HG02884 (cell line): ENCODE measurements around the gene LYZL2.
A peak's percentile ranks its signal among the peaks of the same experiment; 100 is the strongest.
"Not testable (repeated sequence)": the region's sequence is repeated elsewhere in the genome, so short reads cannot be mapped to it uniquely, and the experiment has no call there.

ENCODE experiments used
- ATAC-seq: cut with Tn5 transposase; IDR thresholded peaks from one replicate; pipeline ENCODE4 v1.9.1; 2021; ENCODE audit warnings: mild to moderate bottlenecking, moderate library complexity; ENCODE audit not compliant: unreplicated experiment

The LYZL2 gene

DNA sequence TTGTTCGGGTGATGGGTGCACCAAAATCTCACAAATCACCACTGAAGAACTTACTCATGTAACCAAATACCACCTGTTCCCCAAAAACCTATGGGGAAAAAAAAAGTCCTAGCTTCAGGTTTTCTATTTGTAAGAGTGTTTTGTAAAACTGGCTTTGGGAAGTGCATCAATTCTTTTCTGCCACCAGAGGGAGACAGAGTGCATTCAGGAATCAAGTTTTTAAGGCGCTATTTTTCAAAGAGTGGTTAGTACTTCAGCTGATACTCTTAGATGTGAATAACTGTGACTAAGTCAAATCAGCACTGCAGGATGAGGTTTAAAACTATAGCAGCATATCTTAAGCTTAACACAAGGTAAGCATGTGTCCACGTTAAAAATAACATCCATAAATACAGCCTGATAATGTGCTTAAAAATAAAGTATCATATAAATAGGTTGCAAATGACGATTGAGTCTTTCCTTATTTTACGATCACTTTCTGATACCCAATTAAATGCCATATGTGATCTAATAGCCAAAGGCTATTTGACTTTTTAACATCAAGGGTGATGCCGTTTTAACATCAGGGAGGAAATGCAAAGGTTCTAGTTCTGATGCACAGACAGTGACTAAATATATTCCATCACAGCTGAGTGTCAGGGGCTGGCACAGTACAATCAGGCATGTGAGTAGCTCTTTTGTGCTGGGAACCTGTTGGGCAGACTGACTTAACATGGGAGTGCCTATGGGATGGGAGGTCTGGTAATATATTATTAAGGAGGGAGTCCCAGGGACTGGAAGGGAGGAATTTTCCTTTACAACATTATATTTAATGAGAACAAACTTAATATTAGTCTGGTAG, 10.6 kb upstream of the LYZL2 start:
- no peak for ATAC-seq

DNA sequence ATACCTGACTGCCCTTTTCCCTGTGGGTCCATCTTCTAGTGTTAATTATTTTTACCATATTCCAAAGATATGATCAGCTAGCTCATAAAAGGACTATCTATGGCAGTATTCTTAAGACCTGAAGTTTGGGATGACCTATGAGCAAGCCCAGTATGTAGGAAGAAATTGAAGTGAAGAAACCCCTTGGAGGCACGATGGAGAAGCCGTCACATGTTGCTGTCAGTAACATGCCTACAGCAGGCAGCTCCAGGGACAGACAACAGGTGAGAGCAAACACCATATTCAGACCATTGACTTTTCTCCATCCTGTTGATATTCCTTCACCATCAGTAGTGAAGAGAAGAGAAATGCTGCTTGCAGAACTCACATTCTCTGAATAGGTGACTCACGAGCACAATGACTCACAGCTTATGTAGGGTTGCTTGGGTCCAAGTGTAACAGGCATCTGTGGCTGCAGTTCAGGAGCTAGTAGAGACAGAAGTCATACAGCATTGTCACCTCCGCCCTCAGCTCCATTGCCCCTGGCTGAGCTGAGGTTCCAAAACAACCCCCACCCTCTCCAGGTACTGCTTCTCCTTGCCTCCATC, 8.4 kb upstream of the LYZL2 start:
- no peak for ATAC-seq

DNA sequence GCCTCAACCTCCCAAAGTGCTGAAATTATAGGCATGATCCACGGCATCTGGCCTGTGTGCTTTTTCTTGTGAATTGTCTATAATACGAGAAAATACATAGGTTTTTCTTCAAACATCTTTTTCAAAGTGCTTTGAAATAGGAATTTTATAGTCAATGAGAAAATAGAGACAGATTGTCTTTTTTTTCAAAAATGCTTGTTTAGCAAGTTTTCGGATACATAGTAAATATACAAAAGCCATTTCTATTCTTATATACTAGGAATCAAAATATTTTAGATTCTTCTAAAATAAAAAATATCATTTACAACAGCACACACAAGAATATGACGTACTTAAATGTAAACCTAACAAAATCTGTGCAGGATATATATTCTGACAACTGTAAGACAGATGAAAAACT, 1.6 kb upstream of the LYZL2 start:
- no peak for ATAC-seq

DNA sequence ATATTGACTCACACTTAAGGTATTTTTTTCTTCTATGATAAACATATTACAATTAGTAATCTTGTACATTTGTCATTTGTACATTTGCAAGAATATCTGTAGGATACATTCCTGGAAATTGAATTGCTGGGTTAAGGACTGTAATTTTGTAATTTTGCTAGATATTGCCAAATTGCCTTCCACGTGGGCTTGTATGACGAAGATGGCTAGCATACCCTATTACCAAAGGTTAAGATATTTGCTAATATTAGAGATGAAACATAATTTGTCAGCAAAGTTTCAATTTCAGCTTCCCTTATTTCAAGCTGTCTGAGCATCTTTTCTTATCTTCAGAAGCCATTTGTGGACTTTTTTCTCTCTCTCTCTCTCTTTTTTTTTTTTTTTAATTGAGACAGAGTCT, 1.0 kb upstream of the LYZL2 start:
- ATAC-seq = no peak

DNA sequence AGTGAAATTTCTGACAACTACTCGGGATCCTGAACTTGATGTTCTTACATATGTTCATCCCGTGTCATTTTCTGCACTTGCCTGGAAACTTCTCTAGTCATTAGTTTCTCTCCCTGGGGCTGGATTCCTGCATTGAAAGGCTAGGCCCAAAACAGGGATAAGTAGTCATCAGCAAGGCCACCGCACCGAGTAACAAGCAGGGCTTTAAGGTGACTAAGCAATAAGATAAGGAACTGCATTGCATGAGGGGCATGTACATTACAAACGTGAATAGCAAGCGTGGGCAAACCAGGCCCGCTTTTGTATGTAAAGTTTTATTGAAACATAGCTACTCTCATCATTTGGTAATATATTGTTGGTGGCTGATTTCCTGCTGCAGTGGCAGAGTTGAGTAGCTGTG, 977 bp downstream of the LYZL2 start:
- not testable (repeated sequence) for ATAC-seq

DNA sequence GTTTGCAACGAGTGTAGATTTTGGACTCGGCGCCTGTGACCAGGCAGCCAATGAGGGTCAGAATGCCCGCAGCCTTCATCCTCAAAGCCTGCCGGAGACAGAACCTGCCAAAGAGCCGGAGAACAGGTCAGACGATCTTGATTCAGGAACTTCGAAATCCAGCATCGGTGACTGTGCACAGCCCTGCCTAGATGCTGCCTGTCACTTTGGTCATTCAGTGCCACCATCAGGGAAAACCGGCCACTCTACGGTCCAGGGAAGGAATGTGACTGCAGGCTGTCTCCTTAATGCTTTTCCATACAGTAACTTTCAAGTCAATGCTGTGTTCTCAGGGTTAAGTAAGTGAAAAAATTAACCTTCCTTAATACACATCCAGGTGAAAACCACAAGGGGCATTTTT, 2.7 kb downstream of the LYZL2 start:
- not testable (repeated sequence) for ATAC-seq

DNA sequence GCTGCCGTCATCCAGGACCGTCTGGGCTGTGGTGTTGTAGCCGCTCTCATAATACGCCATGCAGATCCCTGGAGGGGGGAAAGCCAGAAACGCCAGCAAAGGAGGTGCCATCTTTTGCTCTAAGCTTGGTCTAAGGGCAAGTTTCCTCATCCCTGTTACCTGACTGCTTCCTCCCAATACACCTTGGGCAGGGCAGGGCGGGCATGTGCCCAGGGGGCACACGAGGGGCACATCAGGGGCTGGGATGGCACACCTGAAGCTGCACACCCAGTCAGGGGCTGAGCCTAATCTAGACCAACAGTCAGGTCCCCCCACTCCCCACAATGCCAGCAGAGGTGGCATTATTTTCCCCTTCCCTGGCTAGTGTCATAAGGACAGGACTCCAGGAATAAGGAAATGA, 3.4 kb downstream of the LYZL2 start:
- ATAC-seq = not testable (repeated sequence)

DNA sequence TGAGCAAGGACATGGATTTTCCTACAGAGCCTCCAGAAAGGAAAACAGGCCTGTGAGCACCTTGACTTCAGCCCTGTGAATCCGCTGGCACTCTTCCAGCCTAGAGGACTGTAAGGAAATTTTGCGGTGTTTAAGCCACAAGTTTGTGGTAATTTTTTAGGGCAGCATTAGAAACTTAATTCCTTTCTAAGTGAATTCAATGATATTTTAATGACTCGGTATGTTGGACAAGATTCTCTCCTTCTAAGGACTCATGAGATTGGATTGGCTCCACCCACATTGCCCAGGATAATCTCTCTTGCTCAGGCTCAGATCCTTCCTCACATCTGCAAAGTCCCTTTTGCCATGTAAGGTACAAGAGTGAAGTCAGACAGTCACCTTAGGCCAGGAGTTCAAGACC, 4.5 kb downstream of the LYZL2 start:
- no peak for ATAC-seq

DNA sequence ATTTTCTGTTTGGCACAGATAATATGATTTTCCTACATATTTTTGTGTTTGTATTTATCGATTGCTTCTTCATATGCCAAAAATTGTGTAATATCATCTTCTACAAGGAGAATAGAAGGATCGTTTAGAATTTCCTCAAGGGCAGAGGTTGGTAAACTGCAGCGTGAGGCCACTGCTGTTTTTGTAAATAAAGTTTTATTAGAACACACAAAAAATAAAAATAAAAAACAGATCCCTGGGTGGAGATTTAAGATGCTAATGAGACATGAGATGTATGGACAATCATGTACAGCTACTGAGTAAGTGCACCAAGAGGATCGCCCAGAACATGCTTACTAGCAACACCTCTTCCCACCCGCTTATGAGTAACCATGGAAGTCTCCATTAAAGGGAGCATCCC, 9.6 kb downstream of the LYZL2 start:
- ATAC-seq = no peak

DNA sequence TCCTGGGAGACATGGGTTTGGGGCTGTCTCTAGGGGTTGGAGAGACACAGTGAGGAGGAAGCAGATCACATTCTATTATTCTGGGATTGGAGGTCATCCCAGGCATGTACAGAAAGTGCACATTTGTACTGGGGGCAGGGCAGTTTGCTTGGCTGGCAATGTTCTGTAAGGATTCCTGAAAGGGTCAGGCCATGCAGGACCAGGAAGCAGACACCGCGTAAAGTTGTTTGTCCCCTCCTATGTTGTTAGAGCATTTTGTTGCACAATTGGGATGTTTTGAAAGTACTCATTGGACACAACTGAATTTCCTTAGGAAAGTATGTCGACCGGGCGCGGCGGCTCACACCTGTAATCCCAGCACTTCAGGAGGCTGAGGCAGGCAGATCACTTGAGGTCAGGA, 12.5 kb downstream of the LYZL2 start:
- no peak for ATAC-seq

DNA sequence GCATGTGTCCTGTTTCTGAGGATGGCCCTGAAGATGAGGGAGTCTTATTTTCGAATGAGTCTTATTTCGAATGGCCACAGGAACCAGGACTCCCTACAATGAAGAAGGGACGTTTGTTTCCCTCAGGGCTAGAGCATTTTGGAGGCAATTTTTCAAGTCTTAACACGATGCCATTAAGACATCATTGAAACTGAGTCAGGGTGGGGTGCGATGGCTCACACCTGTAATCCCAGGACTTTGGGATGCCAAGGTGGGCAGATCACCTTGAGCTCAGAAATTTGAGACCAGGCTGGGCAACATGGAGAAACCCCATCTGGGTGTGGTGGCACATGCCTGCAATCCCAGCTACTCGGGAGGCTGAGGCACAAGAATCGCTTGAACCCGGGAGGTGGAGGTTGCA, 18.5 kb downstream of the LYZL2 start:
- not testable (repeated sequence) for ATAC-seq

DNA sequence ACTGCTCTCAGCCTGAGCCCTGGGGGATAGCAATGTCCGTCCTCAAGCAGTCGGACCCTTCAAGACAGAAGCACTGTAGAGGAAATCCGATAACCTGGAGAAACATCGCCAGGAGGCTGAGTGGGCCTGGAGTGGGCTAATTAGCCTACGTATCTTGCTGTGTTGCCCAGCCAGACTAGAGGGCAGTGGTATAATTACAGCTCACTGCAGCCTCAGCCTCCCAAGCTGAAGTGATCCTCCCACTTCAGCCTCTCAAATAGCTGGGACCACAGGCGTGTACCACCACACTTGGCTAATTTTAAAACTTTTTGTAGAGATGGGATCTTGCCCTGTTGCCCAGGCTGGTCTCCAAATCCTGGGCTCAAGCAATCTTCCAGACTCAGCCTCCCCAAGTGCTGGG, 21.7 kb downstream of the LYZL2 start:
- no peak for ATAC-seq

DNA sequence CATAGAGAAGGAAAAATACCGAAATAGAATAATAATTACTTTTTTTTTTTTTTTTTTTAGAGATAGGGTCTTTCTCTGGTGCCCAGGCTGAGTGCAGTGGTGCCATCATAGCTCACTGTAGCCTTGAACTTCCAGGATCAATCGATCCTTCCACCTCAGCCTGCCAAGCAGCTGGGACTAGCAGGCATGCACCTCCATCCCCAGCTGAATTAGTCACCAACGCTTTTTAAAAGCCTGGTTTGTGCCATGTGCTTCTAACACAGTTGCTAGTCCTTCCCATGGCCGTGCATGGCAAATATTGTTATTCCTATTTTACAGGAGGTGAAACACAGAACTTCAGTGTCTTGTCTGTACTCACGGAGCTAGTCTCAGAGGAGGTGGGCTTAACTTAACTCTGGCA, 23.2 kb downstream of the LYZL2 start:
- no peak for ATAC-seq

DNA sequence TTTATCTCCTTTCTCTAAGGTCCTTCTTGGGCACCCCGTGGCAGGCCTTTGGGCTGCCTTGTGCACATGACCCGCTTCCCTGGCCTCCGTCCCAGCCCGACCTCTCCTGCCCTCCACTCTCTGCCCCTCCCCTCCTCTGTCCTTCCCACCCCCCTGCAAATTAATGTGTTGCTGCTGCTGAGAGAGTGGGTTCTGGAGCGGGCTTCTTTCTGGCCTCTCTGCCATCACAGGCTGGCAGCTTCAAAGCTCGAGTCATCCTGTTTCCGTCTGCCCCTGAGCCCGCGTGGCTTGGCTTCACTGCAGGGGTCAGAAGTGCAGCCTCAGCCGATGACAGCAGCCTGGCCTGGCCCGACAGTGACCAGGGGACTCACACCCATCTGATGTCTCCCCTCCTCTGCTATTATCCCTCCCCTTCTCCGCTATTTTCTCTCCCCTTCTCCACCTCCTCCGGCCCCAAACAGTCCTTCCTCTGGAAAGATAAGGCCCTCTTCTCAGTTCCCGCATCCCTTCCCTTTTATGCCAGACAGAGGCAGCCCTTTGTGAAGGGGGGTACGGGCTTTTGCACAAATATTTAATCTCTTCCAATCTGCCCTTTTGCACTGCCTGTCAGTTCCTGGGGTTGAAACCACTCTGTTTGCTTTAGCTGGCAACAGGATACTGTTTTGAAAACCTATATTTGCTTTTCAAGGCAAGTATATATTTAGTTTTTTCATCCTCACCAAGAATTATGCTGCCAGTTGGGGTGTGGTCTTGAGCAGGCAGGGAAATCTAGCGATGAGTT, 24.0 kb downstream of the LYZL2 start:
- ATAC-seq = not testable (repeated sequence)

DNA sequence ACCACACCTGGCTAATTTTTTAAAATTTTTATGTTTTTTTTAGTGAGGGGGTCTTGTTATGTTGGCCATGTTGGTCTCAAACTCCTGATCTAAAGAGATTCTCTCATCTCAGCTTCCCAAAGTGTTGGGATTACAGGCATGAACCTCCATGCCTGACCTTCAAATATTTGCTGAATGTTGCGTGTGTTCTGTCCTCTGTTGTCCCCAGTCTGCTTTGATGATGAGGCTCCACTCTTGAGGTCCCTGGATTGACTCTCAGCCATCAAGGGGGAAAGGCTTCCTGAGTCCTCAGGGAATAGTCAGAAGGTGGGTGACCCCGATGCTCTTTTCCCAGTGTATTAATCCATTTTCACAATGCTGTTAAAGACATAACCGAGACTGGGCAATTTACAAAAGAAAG, 26.0 kb downstream of the LYZL2 start:
- ATAC-seq = no peak

DNA sequence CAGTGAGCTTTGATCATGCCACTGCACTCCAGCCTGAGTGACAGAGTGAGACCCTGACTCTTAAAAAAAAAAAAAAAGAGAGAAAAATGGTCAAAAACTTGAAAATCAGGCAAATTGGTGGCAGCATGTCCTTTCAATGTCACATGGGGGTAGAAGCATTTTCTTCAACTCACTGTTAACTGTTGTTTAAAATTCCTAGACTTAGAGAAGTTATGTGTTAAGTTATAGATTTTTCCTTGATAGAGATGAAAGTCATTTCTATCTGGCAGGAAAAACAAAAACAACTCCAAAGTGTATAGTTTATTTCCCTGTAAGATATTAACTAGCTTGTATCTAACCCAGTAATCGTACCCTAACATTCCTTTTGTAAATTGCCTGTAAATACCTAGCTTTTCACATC, 26.8 kb downstream of the LYZL2 start:
- no peak for ATAC-seq

DNA sequence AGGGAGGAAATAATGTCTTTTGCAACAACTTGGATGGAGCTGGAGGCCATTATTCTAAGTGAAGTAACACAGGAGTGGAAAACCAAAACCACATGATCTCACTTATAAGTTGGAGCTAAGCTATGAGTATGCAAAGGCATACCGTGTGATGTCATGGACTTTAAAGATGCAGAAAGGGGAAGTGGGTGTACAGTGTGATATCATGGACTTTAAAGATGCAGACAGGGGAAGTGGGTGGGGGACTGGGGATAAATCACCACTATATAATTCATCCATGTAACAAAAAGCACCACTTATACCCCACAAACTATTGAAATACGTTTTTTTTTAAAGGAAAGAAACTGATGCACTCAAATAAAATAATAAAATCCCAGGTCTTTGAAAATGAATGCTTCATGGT, 29.5 kb downstream of the LYZL2 start:
- peak; percentile 48 for ATAC-seq

DNA sequence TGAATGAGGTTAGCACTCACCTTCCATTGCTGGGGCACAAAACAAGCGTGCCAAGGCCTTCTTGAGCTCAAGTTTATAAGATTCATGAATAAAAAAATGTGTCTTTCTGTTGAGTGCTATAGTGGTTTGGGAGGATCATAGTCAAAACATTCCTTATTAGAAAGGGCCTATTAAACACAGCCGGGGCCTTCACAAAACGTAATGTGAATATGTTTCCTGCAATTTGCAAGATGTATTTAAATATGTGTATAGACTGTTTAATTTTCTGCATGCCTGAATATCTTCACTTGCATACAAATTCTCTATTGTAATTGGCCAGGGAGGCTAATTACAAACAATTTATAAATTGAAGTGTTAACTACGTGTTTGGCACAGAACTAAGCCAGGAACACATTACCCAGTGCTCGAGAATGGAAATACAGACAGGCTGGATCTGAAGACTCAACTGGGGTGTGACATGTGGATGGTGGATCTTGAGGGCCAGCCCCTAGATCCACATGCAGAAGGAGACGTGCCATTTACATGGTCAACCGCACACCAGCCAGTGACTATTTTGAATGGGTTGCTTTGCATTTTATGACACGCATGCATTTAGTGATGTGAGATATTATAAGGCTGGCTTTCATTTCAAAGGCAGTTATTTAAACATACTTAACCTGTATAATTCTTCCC, 31.3 kb downstream of the LYZL2 start:
- ATAC-seq = no peak

DNA sequence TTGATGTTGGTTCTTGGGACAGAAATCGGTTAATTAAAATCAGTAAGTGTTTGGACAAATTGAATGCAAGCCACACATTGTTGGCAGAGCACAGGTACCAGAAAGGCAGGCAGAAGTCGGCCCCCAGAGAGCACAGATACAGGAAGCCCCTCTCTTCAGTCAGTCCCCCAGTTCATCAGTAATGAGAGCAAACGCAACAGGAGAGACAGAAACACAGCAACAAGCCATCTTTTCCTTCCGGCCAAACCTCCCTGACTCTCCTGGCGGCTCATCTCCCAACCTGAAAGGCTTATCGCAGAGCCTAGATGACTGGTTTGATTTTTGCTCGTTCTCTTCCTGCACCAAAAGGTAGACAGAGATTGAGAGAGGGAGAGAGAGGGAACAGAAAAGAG, 32.1 kb downstream of the LYZL2 start:
- ATAC-seq = not testable (repeated sequence)

DNA sequence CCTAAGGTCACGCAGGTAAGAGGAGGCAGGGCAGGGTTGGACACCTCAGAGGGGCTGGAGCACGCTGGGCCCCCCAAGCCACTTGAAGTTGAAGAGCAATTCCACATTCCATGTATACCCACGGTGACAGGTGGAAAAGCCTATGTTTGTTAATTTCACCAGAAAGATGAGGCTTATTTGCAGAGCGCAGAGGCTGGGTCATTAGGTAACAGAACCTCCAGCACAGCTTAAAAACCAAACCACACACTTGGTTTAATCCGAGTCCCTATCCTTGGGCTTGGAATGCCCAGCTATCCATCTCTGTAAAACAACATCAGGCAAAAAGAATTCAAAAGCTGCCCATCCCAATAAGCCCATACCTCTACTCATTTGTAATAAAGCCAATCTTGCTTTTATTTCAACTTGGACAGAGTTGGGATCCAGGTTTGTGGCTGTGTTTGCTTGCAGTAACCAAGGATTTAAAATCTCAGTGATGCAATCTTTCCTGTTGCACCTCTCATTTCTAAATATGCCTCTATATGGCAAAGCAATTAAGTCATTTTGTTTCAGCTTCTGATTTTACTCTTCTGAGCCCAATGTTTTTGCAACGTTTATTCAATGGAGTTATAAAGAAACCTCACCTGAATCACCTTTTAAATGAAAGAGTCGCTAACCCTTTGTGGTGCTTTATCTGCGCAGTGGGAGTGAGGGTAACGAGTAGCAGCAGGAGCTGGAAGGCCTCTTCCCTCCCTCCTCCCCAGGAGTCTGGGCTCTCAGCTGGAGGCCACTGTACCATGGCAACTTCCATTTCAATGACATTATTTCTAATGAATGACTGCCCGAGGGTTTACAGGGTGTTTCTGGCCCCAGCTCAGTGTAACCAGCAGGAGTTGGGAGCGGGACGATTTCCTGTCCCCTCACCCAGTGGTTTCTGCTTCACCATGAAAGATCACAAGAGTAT, 32.8 kb downstream of the LYZL2 start:
- ATAC-seq = not testable (repeated sequence)
